Stimulated activated CD4-positive, alpha-beta T cell treated with anti-CD3 and anti-CD28 coated beads, Interleukin-1b, Interleukin-23, amount 100 ng/mL, for 4 hours (primary cell): ENCODE results near the gene ITGB3BP.
"Not testable (repeated sequence)": the region's sequence is repeated elsewhere in the genome, so short reads cannot be mapped to it uniquely, and the experiment has no call there.

Experiments used
- DNase-seq, 2 donors: peaks; one replicate each; pipeline ENCODE4 v3.0.0-alpha.2; 2020; ENCODE audit warnings: low read depth in 2 of 2

The ITGB3BP gene

GRCh38 chr1:63522891-63523728 lies at the start of gene ITGB3BP, which contains the start of gene EFCAB7:
Gene ITGB3BP, minus strand, starts transcription at chr1:63523225. Its CDS starts 92 bp downstream, at chr1:63523133.
Gene EFCAB7, plus strand, starts transcription at chr1:63523525. Its CDS starts 2,048 bp downstream, at chr1:63525573.
- DNase-seq, result peak; percentile 65 to 72

GRCh38 chr1:63572686-63573085 lies 49.7 kb upstream of the ITGB3BP start:
- DNase-seq, result not testable (repeated sequence)

GRCh38 chr1:63569640-63570316 lies 46.8 kb upstream of the ITGB3BP start:
- no peak for DNase-seq

- no peak for DNase-seq
Observed at GRCh38 chr1:63569068-63569467, 46.0 kb upstream of the ITGB3BP start.

GRCh38 chr1:63563745-63564144 lies 40.7 kb upstream of the ITGB3BP start:
- DNase-seq, result no peak

GRCh38 chr1:63559357-63559756 lies 36.3 kb upstream of the ITGB3BP start:
- DNase-seq, result no peak

GRCh38 chr1:63557365-63557987 lies 34.5 kb upstream of the ITGB3BP start:
- DNase-seq, result no peak

- no peak for DNase-seq
Observed at GRCh38 chr1:63555480-63555879, 32.5 kb upstream of the ITGB3BP start.

GRCh38 chr1:63548877-63549276 lies 25.9 kb upstream of the ITGB3BP start:
- DNase-seq, result no peak

GRCh38 chr1:63548303-63548702 lies 25.3 kb upstream of the ITGB3BP start:
- DNase-seq, result no peak

- DNase-seq, result no peak
Observed at GRCh38 chr1:63547621-63548294, 24.7 kb upstream of the ITGB3BP start.

- DNase-seq, result no peak
Observed at GRCh38 chr1:63545780-63546179, 22.8 kb upstream of the ITGB3BP start.

GRCh38 chr1:63537940-63538339 lies 14.9 kb upstream of the ITGB3BP start:
- DNase-seq, result no peak

- DNase-seq, result no peak
Observed at GRCh38 chr1:63537006-63537405, 14.0 kb upstream of the ITGB3BP start.

GRCh38 chr1:63534406-63534805 lies 11.4 kb upstream of the ITGB3BP start:
- no peak for DNase-seq

GRCh38 chr1:63533931-63534330 lies 10.9 kb upstream of the ITGB3BP start:
- no peak for DNase-seq

- no peak for DNase-seq
Observed at GRCh38 chr1:63532727-63533126, 9.7 kb upstream of the ITGB3BP start.

- no peak for DNase-seq
Observed at GRCh38 chr1:63524201-63524600, 1.2 kb upstream of the ITGB3BP start.

- no peak for DNase-seq
Observed at GRCh38 chr1:63523738-63524137, 713 bp upstream of the ITGB3BP start.

GRCh38 chr1:63516629-63517028 lies 6.4 kb downstream of the ITGB3BP start:
- DNase-seq, result no peak

GRCh38 chr1:63512584-63512983 lies 10.4 kb downstream of the ITGB3BP start:
- DNase-seq, result no peak

GRCh38 chr1:63509718-63510117 lies 13.3 kb downstream of the ITGB3BP start:
- DNase-seq, result no peak
